ENCODE results near the gene SLC45A3.

DNA sequence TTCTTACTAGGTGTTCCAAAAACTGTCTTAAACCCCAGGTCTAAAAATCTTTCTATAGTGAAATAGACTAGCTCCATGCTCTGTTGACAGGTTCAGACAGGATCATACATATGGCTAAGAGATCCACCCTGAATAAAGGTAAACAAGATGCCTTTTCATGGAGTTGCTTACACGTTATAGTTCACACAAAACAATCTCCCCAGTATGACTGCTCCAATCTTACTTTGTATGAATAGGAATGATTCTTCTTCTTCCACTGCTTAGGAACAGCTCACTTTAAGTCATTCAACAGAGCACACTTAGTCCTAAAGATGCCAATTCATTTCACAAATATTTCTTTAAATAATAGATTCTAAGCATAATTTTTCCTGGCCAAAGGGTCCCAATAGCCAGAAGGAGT is 64.5 kb downstream of the SLC45A3 start:
- TF ChIP-seq EZH2 (IDR thresholded peaks at IDR 0.05; ENCODE audit: low read depth, low read length, severe bottlenecking) (no peak), EGR1 (IDR thresholded peaks at IDR 0.05; ENCODE audit: borderline replicate concordance, low read depth, low read length) (no peak), SP1 (IDR thresholded peaks at IDR 0.05; ENCODE audit: low read depth, low read length) (no peak), FOSL1 (IDR thresholded peaks at IDR 0.05; ENCODE audit: insufficient read depth, low read depth, low read length) (no peak), NRF1 (IDR thresholded peaks at IDR 0.05; ENCODE audit: low read depth, low read length) (no peak), POLR2A (IDR thresholded peaks at IDR 0.05; ENCODE audit: control extremely low read depth in 1 of 2, low read depth in 2 of 2, low read length in 2 of 2) (no peak), POLR2AphosphoS5 (IDR thresholded peaks at IDR 0.05; ENCODE audit: low read depth, low read length) (no peak), GABPA (IDR thresholded peaks at IDR 0.05; ENCODE audit: borderline replicate concordance, insufficient read depth, low read length) (no peak)
- TF ChIP-seq, protein P1, sequence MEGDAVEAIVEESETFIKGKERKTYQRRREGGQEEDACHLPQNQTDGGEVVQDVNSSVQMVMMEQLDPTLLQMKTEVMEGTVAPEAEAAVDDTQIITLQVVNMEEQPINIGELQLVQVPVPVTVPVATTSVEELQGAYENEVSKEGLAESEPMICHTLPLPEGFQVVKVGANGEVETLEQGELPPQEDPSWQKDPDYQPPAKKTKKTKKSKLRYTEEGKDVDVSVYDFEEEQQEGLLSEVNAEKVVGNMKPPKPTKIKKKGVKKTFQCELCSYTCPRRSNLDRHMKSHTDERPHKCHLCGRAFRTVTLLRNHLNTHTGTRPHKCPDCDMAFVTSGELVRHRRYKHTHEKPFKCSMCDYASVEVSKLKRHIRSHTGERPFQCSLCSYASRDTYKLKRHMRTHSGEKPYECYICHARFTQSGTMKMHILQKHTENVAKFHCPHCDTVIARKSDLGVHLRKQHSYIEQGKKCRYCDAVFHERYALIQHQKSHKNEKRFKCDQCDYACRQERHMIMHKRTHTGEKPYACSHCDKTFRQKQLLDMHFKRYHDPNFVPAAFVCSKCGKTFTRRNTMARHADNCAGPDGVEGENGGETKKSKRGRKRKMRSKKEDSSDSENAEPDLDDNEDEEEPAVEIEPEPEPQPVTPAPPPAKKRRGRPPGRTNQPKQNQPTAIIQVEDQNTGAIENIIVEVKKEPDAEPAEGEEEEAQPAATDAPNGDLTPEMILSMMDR (IDR thresholded peaks at IDR 0.05; ENCODE audit: control extremely low read depth in 1 of 3, insufficient read depth in 1 of 3, low read depth in 1 of 3, low read length in 3 of 3), result no peak

Data from H1 (cell line).